Measurements from ENCODE around the gene SMC1B. TPM values are rescaled to one million over a fixed set of nuclear protein-coding genes. Genes with fewer than 3 reads are reported as not detected.

The SMC1B gene
- total and polyA plus RNA-seq, 2 of the 8 experiments (the other 6 are each of a cell fraction or from before 2014, with no cell fraction given): 0.02 TPM; not detected in 1

- H3K9ac ChIP-seq (replicated peaks in 1 of 4; ENCODE audit: extremely low read depth in 1 of 4, low read depth in 3 of 4, low read length in 3 of 4): no peak overlapping the region
- H4K8ac ChIP-seq (ENCODE audit: extremely low read depth, insufficient read depth, low read length): no peak overlapping the region; the same call in 1 of the 2 replicates
- FAIRE-seq: no peak
- peaks cover 0 to 10% (median 5%) of the 10 kb centered on the region in 4 experiments; a peak in 4 of 8 replicates for H3K36me3 ChIP-seq (ENCODE audit: control insufficient read depth in 2 of 4, insufficient read depth in 4 of 4, low read length in 3 of 4)
- H3K4me3 ChIP-seq (ENCODE audit: extremely low read depth in 1 of 4, insufficient read depth in 2 of 4, low read depth in 3 of 4, low read length in 4 of 4): no peak overlapping the region
- no peak overlapping the region for H3K56ac ChIP-seq (replicated peaks; ENCODE audit: insufficient read length, low read depth, low read length)
- WGBS, 2 experiments (ENCODE audit: extremely low coverage in 1 of 2, insufficient coverage in 1 of 2, insufficient read length in 1 of 2, insufficient replicate concordance in 2 of 2, low coverage in 1 of 2, low lambda C conversion rate in 2 of 2, missing lambda C conversion rate in 1 of 2): 80% methylated on average over 5 of the region's 5 CpGs; no CpG with 5 or more reads in 1 of the 2 experiments
- peaks cover 0 to 12% of the 10 kb centered on the region in 2 experiments for H4K20me1 ChIP-seq (replicated peaks in 1 of 2; ENCODE audit: control insufficient read depth in 1 of 2, insufficient read depth in 2 of 2, low read length in 2 of 2)
- H3K27ac ChIP-seq (ENCODE audit: low read depth, low read length): no peak overlapping the region
- no peak overlapping the region for H3K23ac ChIP-seq (ENCODE audit: insufficient read length)
- no peak for DNase-seq (ENCODE audit: low read depth in 1 of 2, low spot score in 2 of 2)
- H2BK12ac ChIP-seq (ENCODE audit: low read depth, low read length): no peak overlapping the region
- no peaks in the 10 kb centered on the region for H3K27me3 ChIP-seq (replicated peaks in 1 of 4; ENCODE audit: control insufficient read depth in 3 of 4, extremely low read depth in 1 of 4, insufficient read depth in 3 of 4, low read length in 3 of 4)
- CTCF ChIA-PET (ENCODE audit: partially characterized antibody): interaction anchor here (1.0 to 1.3 kb wide), 3 partner anchors 14 to 152 kb away, joined by 3 to 5 read pairs (median 3); no protein-coding TSS in a partner anchor
- H2BK20ac ChIP-seq (ENCODE audit: low read length): no peak overlapping the region
- H3K23me2 ChIP-seq (ENCODE audit: low read depth, low read length): no peaks in the 10 kb centered on the region
- H3K9me3 ChIP-seq (ENCODE audit: insufficient read depth in 2 of 2, low read depth in 1 of 2, low read length in 1 of 2): no peaks in the 10 kb centered on the region
- H2AFZ ChIP-seq (ENCODE audit: low read length): no peak overlapping the region
- H4K5ac ChIP-seq (ENCODE audit: insufficient read length, low read depth, low read length): no peak overlapping the region
- H3K18ac ChIP-seq (ENCODE audit: extremely low read depth, low read length): no peak overlapping the region
- no peak overlapping the region for H4K91ac ChIP-seq (replicated peaks; ENCODE audit: insufficient read length, low read length)
- no peak overlapping the region for H2BK120ac ChIP-seq (replicated peaks; ENCODE audit: low read depth, low read length)
- no peak overlapping the region for H2BK15ac ChIP-seq (ENCODE audit: low read length)
- no peak overlapping the region for H3K14ac ChIP-seq (ENCODE audit: insufficient read length)
- H3K79me2 ChIP-seq (ENCODE audit: control insufficient read depth in 1 of 2, insufficient read depth in 2 of 2, low read length in 2 of 2): peaks cover 0 to 49% of the 10 kb centered on the region in 2 experiments; a peak in 3 of 4 replicates
- no peak overlapping the region for H2BK5ac ChIP-seq (ENCODE audit: low read depth, low read length)
- TF ChIP-seq JUN (IDR thresholded peaks at IDR 0.05; ENCODE audit: low read depth, low read length) (no peak), KDM1A (IDR thresholded peaks at IDR 0.05; ENCODE audit: borderline replicate concordance, low read length) (no peak), RFX5 (IDR thresholded peaks at IDR 0.05; ENCODE audit: borderline replicate concordance, low read depth, low read length) (no peak), TAF1 (IDR thresholded peaks at IDR 0.05; ENCODE audit: low read depth, low read length) (no peak), RBBP5 (IDR thresholded peaks at IDR 0.05; ENCODE audit: borderline replicate concordance, low read depth, low read length) (no peak), CTCF (IDR thresholded peaks at IDR 0.05; ENCODE audit: control extremely low read depth in 1 of 3, insufficient read depth in 1 of 3, low read depth in 1 of 3, low read length in 3 of 3) (no peak), RAD21 (IDR thresholded peaks at IDR 0.05 in 1 of 2, conservative IDR thresholded peaks at IDR 0.05 in 1 of 2; ENCODE audit: low read depth in 2 of 2, low read length in 2 of 2) (no peak), PHF8 (conservative IDR thresholded peaks at IDR 0.05; ENCODE audit: low read depth, low read length) (no peak), BACH1 (IDR thresholded peaks at IDR 0.05; ENCODE audit: low read length) (no peak)
- H3K4me2 ChIP-seq (ENCODE audit: insufficient read depth in 1 of 2, low read depth in 2 of 2, low read length in 2 of 2): no peak overlapping the region
- H3K4me1 ChIP-seq (replicated peaks in 1 of 4; ENCODE audit: control insufficient read depth in 3 of 4, insufficient read depth in 4 of 4, low read length in 3 of 4): no peaks in the 10 kb centered on the region; a peak in 3 of 7 replicates
- H2AK5ac ChIP-seq (ENCODE audit: low read depth, low read length): no peak overlapping the region
- POLR2A ChIA-PET (ENCODE audit: partially characterized antibody): no interaction called here
- no peak overlapping the region for H3K4ac ChIP-seq (replicated peaks; ENCODE audit: insufficient read length, low read depth, low read length)
- H3K79me1 ChIP-seq (ENCODE audit: low read depth, low read length): peaks cover 8% of the 10 kb centered on the region
These were observed 94.1 kb downstream of the SMC1B start for GRCh38 chr22:45319324-45319685.
